Measurements from ENCODE around the gene MSH2. TPM values are rescaled to one million over a fixed set of nuclear protein-coding genes. Genes with fewer than 3 reads are reported as not detected.

Gene MSH2
- total RNA-seq, 1 donor from 2014 or later = 38.1 TPM

DNA sequence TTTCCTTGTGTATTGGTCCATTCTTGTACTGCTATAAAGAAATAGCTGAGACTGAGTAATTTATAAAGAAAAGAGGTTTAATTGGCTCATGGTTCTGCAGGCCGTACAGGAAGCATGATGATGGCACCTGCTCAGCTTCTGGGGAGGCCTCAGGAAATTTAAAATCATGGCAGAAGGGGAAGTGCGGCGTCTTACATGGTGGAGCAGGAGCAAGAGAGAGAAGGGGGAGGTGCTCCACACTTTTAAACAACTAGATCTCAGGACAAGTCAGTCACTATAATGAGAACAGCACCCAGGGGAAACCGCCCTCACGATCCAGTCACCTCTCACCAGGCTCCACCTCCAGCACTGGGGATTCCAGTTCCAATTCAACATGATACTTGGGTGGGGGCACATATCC is 54.3 kb downstream of the MSH2 start:
- TF ChIP-seq, protein P1, sequence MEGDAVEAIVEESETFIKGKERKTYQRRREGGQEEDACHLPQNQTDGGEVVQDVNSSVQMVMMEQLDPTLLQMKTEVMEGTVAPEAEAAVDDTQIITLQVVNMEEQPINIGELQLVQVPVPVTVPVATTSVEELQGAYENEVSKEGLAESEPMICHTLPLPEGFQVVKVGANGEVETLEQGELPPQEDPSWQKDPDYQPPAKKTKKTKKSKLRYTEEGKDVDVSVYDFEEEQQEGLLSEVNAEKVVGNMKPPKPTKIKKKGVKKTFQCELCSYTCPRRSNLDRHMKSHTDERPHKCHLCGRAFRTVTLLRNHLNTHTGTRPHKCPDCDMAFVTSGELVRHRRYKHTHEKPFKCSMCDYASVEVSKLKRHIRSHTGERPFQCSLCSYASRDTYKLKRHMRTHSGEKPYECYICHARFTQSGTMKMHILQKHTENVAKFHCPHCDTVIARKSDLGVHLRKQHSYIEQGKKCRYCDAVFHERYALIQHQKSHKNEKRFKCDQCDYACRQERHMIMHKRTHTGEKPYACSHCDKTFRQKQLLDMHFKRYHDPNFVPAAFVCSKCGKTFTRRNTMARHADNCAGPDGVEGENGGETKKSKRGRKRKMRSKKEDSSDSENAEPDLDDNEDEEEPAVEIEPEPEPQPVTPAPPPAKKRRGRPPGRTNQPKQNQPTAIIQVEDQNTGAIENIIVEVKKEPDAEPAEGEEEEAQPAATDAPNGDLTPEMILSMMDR (conservative IDR thresholded peaks at IDR 0.05; ENCODE audit: low read depth, low read length) = no peak
- no peak for DNase-seq (ENCODE audit: low read depth)
- H3K4me3 ChIP-seq (ENCODE audit: low read depth, low read length) = no peak overlapping the region

DNA sequence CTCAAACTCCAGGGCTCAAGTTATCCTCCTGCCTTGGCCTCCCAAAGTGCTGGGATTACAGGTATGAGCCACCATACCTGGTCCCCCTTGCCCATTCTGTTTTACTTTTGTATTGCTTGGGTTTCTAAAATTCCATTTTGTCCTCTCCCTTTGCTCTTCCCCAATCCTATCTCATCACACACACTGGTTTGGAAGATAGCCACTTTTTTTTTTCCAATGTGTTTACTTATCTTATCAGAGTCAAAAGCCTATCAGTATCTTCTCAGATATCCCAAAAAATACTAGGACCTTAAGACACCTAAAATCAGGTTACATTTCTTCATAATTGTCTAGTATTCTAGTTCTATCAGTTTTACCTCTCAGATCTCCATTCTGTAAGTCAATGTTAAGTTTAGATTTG is 56.1 kb downstream of the MSH2 start:
- H3K4me3 ChIP-seq (ENCODE audit: low read depth, low read length) = no peak overlapping the region
- TF ChIP-seq, protein P1 (conservative IDR thresholded peaks at IDR 0.05; ENCODE audit: low read depth, low read length) = no peak
- no peak for DNase-seq (ENCODE audit: low read depth)

DNA sequence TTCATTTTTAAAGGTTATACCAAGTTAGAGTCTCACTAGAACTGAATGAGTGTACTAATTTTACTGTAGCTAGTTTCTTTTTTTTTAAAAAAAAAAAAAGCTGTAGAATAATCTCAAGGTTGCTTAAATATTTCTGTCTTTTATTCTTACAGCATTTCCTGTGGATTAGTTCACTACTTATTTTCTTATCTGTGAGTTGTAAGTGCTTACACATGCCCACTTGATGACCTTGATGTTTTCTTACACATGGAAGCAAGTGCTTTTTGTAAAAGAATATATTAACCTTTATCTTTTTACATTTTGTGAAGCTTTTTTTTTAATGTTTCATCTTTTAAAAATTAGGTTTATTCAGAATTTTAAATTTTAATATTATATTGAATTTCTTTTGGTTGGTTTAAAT is 57.8 kb downstream of the MSH2 start:
- TF ChIP-seq, protein P1 (conservative IDR thresholded peaks at IDR 0.05; ENCODE audit: low read depth, low read length) = no peak
- H3K4me3 ChIP-seq (ENCODE audit: low read depth, low read length) = no peak overlapping the region
- no peak for DNase-seq (ENCODE audit: low read depth)

DNA sequence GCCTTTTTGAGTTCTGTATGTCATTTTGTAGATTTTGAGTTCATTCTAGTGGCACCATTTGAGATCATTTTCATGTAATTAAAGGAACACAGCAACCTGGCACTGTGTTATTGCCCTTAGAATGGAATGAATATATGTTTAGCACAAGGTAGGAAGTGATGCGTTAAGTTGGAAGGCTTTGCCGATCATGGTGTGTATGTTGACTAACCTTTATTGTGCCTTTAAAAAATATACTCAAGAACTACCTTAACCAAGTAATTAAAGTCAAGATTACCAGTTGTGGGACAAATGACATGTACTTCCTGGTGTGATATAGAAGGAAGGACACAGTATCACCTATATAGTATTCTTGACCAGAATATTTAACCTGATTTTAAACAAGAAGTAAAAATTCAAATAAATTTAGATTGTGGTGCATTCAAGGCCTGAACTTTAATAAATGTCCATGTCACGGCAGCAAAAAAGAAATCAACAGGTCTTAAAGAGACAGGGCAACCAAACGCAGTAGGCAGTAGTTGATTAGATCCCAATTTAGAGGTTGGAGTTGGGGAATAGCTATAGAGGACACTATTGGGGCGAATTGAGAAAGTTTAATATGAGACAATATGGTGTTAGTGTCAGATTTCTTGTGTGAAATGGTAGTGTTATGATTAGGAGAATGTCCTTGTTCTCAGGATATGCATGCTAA is 68.6 kb downstream of the MSH2 start:
- TF ChIP-seq, protein P1 (conservative IDR thresholded peaks at IDR 0.05; ENCODE audit: low read depth, low read length) = no peak
- H3K4me3 ChIP-seq (ENCODE audit: low read depth, low read length) = no peak overlapping the region
- DNase-seq (ENCODE audit: low read depth) = no peak

DNA sequence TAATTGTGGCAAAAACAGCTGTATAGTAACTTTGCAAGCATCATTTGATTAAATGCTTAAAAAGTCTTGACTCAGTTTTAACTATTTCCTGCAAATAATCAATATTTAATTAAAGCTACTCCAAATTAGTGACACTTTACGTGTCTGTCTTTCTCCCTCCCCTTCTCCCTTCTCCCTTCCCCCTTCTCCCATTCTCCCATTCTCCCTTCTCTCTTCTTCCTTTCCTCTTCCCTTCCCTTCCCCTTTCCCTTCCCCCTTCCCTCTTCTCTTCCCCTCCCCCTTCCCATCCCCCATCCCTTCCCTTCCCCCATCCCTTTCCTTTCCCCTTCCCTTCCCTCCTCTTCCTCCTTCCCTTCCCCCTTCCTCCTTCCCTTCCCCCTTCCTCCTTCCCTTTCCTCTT is 76.9 kb downstream of the MSH2 start:
- TF ChIP-seq, protein P1 (conservative IDR thresholded peaks at IDR 0.05; ENCODE audit: low read depth, low read length) = no peak
- no peak for DNase-seq (ENCODE audit: low read depth)
- no peak overlapping the region for H3K4me3 ChIP-seq (ENCODE audit: low read depth, low read length)

DNA sequence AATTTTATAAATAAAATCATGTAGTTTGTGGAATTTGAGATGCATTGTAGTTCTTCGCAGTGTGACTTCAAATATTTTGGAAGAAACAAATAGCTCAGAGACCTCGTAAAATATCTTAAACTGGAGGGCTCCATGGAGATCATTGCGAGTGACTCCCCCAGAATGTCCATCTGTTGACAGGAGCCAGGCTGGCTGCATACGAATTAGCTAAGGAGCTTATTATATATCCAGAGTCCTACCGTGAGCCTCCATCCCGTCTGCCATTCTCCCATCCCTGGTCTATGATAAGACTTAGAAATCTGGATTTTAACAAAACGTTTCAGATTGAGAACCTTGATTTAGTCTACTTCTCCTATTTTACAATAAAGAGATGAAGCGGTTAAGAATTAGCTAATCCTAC is 80.2 kb downstream of the MSH2 start:
- TF ChIP-seq, protein P1 (conservative IDR thresholded peaks at IDR 0.05; ENCODE audit: low read depth, low read length) = no peak
- no peak overlapping the region for H3K4me3 ChIP-seq (ENCODE audit: low read depth, low read length)
- DNase-seq (ENCODE audit: low read depth) = no peak

DNA sequence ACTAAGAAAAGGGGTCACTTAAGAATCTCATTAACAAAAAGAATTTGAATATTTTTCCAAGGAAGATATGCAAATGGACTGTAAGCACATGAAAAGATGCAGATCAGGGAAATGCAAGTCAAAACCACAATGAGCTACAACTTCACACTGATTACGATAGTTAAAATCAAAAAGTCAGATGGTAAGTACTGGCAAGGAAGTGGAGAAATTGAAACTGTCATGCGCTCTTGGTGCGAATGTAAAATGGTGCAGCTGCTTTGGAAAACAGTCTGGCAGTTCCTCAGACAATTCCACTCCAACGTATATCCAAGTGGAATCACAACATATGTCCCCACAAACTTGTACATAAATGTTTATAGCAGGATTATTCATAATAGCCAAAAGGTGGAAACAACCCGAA is 81.4 kb downstream of the MSH2 start:
- no peak for DNase-seq (ENCODE audit: low read depth)
- TF ChIP-seq, protein P1 (conservative IDR thresholded peaks at IDR 0.05; ENCODE audit: low read depth, low read length) = no peak
- H3K4me3 ChIP-seq (ENCODE audit: low read depth, low read length) = no peak overlapping the region
